NCI-H82 treated with DMSO at 0.1 percent for 48 hours (cell line): ENCODE results near the gene EBF3.

ENCODE experiments used
- DNase-seq: peaks from one replicate; lab custom pipeline; 2025; ENCODE audit not compliant: unreplicated experiment; lab: John Stamatoyannopoulos, UW

The EBF3 gene

GRCh38 chr10:129894698-129895097, 69.4 kb downstream of the EBF3 start:
- DNase-seq: no peak

- no peak for DNase-seq
These were observed 70.7 kb downstream of the EBF3 start for GRCh38 chr10:129893104-129894089.

- no peak for DNase-seq
These were observed 71.5 kb downstream of the EBF3 start for GRCh38 chr10:129892548-129893052.

GRCh38 chr10:129891806-129892205, 72.3 kb downstream of the EBF3 start:
- DNase-seq: no peak

GRCh38 chr10:129890170-129890569, 73.9 kb downstream of the EBF3 start:
- no peak for DNase-seq

GRCh38 chr10:129888784-129889616, 75.1 kb downstream of the EBF3 start:
- no peak for DNase-seq

GRCh38 chr10:129887986-129888783, 75.9 kb downstream of the EBF3 start:
- DNase-seq: no peak

GRCh38 chr10:129887381-129887905, 76.6 kb downstream of the EBF3 start:
- no peak for DNase-seq

- DNase-seq: no peak
These were observed 77.8 kb downstream of the EBF3 start for GRCh38 chr10:129886263-129886662.

- no peak for DNase-seq
These were observed 78.5 kb downstream of the EBF3 start for GRCh38 chr10:129885526-129885925.

GRCh38 chr10:129884398-129885078, 79.5 kb downstream of the EBF3 start:
- no peak for DNase-seq

GRCh38 chr10:129883626-129884397, 80.3 kb downstream of the EBF3 start:
- DNase-seq: no peak

- DNase-seq: no peak
These were observed 81.0 kb downstream of the EBF3 start for GRCh38 chr10:129883029-129883428.

- DNase-seq: no peak
These were observed 81.6 kb downstream of the EBF3 start for GRCh38 chr10:129882291-129883010.

- no peak for DNase-seq
These were observed 82.4 kb downstream of the EBF3 start for GRCh38 chr10:129881641-129882040.

GRCh38 chr10:129880191-129880870, 83.7 kb downstream of the EBF3 start:
- DNase-seq: no peak

- DNase-seq: no peak
These were observed 84.4 kb downstream of the EBF3 start for GRCh38 chr10:129879655-129880054.

- no peak for DNase-seq
These were observed 85.2 kb downstream of the EBF3 start for GRCh38 chr10:129878835-129879234.
